Esophagus muscularis mucosa (tissue), 2 donors: ENCODE results near the gene FCHO1.

ENCODE experiments used
- POLR2A ChIP-seq: fragments of 450-650 bp; IDR thresholded peaks from one replicate; pipeline ENCODE4 v1.6.1; 2017; ENCODE audit warnings: antibody characterized with exemption, moderate library complexity, mild to moderate bottlenecking, low read depth
- POLR2AphosphoS5 ChIP-seq, 2 donors: sonication (generic); formaldehyde crosslinking; IDR thresholded peaks; one replicate each; pipeline ENCODE4 v1.6.1; 2017; ENCODE audit warnings: antibody characterized with exemption in 2 of 2

- TF ChIP-seq POLR2A = no peak
- TF ChIP-seq POLR2AphosphoS5 (IDR thresholded peaks at IDR 0.05) = no peak
Measured at GRCh38 chr19:17734146-17734545, 17.1 kb upstream of the FCHO1 start.
